Keratinocyte (primary cell): Measurements from ENCODE around the gene CUX1.

Experiments used
- EZH2 ChIP-seq: IDR thresholded peaks from one replicate; pipeline ENCODE4 v1.6.1; 2012; ENCODE audit warnings: inconsistent platforms, mild to moderate bottlenecking, low read length, moderate library complexity
- TF ChIP-seq, protein P1 (sequence below), 3 experiments: IDR thresholded peaks in 1 of 3; conservative IDR thresholded peaks in 1 of 3; optimal IDR thresholded peaks in 1 of 3; 2 replicates in 2 of 3; 3 replicates in 1 of 3; pipeline versions ENCODE3 to v1.5.1; 2011; ENCODE audit warnings: low read length in 3 of 3, mild to moderate bottlenecking in 3 of 3, moderate library complexity in 2 of 3, control low read depth in 1 of 3, inconsistent platforms in 1 of 3; ENCODE audit not compliant: insufficient read depth in 2 of 3; ENCODE audit errors: extremely low read depth in 1 of 3

GRCh38 chr7:101871351-101871750, 53.9 kb downstream of the CUX1 start:
- TF ChIP-seq, protein P1, sequence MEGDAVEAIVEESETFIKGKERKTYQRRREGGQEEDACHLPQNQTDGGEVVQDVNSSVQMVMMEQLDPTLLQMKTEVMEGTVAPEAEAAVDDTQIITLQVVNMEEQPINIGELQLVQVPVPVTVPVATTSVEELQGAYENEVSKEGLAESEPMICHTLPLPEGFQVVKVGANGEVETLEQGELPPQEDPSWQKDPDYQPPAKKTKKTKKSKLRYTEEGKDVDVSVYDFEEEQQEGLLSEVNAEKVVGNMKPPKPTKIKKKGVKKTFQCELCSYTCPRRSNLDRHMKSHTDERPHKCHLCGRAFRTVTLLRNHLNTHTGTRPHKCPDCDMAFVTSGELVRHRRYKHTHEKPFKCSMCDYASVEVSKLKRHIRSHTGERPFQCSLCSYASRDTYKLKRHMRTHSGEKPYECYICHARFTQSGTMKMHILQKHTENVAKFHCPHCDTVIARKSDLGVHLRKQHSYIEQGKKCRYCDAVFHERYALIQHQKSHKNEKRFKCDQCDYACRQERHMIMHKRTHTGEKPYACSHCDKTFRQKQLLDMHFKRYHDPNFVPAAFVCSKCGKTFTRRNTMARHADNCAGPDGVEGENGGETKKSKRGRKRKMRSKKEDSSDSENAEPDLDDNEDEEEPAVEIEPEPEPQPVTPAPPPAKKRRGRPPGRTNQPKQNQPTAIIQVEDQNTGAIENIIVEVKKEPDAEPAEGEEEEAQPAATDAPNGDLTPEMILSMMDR (optimal IDR thresholded peaks at IDR 0.05 in 1 of 3, IDR thresholded peaks at IDR 0.05 in 1 of 3, conservative IDR thresholded peaks at IDR 0.05 in 1 of 3; ENCODE audit: extremely low read depth in 1 of 3, insufficient read depth in 2 of 3, low read length in 3 of 3): no peak
- no peak for TF ChIP-seq EZH2
